NCI-H2107 (cell line): ENCODE measurements around the gene EFS.
"Not testable (repeated sequence)": the region's sequence is repeated elsewhere in the genome, so short reads cannot be mapped to it uniquely, and the experiment has no call there.

ENCODE experiments used
- DNase-seq: peaks from one replicate; lab custom pipeline; 2025; lab: John Stamatoyannopoulos, UW

EFS gene

GRCh38 chr14:23399136-23399535, 34.2 kb upstream of the EFS start:
- no peak for DNase-seq

GRCh38 chr14:23398348-23398747, 33.4 kb upstream of the EFS start:
- DNase-seq = peak; percentile 91

GRCh38 chr14:23396781-23397407, 31.9 kb upstream of the EFS start:
- DNase-seq = no peak

- DNase-seq = no peak
These were observed 31.2 kb upstream of the EFS start for GRCh38 chr14:23396126-23396525.

- no peak for DNase-seq
These were observed 27.6 kb upstream of the EFS start for GRCh38 chr14:23392613-23393012.

GRCh38 chr14:23389871-23390270, 24.9 kb upstream of the EFS start:
- not testable (repeated sequence) for DNase-seq

GRCh38 chr14:23389396-23389795, 24.4 kb upstream of the EFS start:
- no peak for DNase-seq

GRCh38 chr14:23388996-23389395, 24.0 kb upstream of the EFS start:
- DNase-seq = no peak

- no peak for DNase-seq
These were observed 23.2 kb upstream of the EFS start for GRCh38 chr14:23387916-23388882.

- no peak for DNase-seq
These were observed 22.0 kb upstream of the EFS start for GRCh38 chr14:23386999-23387398.

GRCh38 chr14:23386266-23386657, 21.3 kb upstream of the EFS start:
- DNase-seq = not testable (repeated sequence)

- DNase-seq = no peak
These were observed 20.8 kb upstream of the EFS start for GRCh38 chr14:23385642-23386265.

- no peak for DNase-seq
These were observed 20.3 kb upstream of the EFS start for GRCh38 chr14:23385244-23385641.

- no peak for DNase-seq
These were observed 19.6 kb upstream of the EFS start for GRCh38 chr14:23384364-23385080.

GRCh38 chr14:23382731-23383440, 17.9 kb upstream of the EFS start:
- DNase-seq = no peak

- no peak for DNase-seq
These were observed 17.3 kb upstream of the EFS start for GRCh38 chr14:23382276-23382675.

- no peak for DNase-seq
These were observed 16.9 kb upstream of the EFS start for GRCh38 chr14:23381871-23382270.

GRCh38 chr14:23380976-23381375, 16.0 kb upstream of the EFS start:
- DNase-seq = no peak

GRCh38 chr14:23380197-23380914, 15.4 kb upstream of the EFS start:
- no peak for DNase-seq

- DNase-seq = peak; percentile 86
These were observed 14.6 kb upstream of the EFS start for GRCh38 chr14:23379366-23380196.
